Measurements from ENCODE around the gene RNF220.

- TF ChIP-seq, protein P1, sequence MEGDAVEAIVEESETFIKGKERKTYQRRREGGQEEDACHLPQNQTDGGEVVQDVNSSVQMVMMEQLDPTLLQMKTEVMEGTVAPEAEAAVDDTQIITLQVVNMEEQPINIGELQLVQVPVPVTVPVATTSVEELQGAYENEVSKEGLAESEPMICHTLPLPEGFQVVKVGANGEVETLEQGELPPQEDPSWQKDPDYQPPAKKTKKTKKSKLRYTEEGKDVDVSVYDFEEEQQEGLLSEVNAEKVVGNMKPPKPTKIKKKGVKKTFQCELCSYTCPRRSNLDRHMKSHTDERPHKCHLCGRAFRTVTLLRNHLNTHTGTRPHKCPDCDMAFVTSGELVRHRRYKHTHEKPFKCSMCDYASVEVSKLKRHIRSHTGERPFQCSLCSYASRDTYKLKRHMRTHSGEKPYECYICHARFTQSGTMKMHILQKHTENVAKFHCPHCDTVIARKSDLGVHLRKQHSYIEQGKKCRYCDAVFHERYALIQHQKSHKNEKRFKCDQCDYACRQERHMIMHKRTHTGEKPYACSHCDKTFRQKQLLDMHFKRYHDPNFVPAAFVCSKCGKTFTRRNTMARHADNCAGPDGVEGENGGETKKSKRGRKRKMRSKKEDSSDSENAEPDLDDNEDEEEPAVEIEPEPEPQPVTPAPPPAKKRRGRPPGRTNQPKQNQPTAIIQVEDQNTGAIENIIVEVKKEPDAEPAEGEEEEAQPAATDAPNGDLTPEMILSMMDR (IDR thresholded peaks at IDR 0.05) = no peak
- TF ChIP-seq POLR2A (IDR thresholded peaks at IDR 0.05) = no peak
These were observed 96.2 kb downstream of the RNF220 start for GRCh38 chr1:44501047-44501890.

Measured in heart left ventricle (tissue), 13 donors.